ENCODE measurements around the gene NR1D2. TPM values are rescaled to one million over a fixed set of nuclear protein-coding genes. Genes with fewer than 3 reads are reported as not detected.
A peak's percentile ranks its signal among the peaks of the same experiment; 100 is the strongest.

Gene NR1D2
- total RNA-seq, 1 donor from 2014 or later = 20.7 TPM

GRCh38 chr3:23950293-23950692 lies 5.2 kb downstream of the NR1D2 start:
- TF ChIP-seq, protein P1, sequence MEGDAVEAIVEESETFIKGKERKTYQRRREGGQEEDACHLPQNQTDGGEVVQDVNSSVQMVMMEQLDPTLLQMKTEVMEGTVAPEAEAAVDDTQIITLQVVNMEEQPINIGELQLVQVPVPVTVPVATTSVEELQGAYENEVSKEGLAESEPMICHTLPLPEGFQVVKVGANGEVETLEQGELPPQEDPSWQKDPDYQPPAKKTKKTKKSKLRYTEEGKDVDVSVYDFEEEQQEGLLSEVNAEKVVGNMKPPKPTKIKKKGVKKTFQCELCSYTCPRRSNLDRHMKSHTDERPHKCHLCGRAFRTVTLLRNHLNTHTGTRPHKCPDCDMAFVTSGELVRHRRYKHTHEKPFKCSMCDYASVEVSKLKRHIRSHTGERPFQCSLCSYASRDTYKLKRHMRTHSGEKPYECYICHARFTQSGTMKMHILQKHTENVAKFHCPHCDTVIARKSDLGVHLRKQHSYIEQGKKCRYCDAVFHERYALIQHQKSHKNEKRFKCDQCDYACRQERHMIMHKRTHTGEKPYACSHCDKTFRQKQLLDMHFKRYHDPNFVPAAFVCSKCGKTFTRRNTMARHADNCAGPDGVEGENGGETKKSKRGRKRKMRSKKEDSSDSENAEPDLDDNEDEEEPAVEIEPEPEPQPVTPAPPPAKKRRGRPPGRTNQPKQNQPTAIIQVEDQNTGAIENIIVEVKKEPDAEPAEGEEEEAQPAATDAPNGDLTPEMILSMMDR (IDR thresholded peaks at IDR 0.05; ENCODE audit: insufficient read depth, low read depth, low read length) = no peak
- no peak for TF ChIP-seq EZH2 (IDR thresholded peaks at IDR 0.05; ENCODE audit: insufficient read depth, low read length)
- no peaks in the 10 kb centered on the region for H3K36me3 Mint-ChIP-seq (ENCODE audit: low read depth, unreplicated experiment)

DNA sequence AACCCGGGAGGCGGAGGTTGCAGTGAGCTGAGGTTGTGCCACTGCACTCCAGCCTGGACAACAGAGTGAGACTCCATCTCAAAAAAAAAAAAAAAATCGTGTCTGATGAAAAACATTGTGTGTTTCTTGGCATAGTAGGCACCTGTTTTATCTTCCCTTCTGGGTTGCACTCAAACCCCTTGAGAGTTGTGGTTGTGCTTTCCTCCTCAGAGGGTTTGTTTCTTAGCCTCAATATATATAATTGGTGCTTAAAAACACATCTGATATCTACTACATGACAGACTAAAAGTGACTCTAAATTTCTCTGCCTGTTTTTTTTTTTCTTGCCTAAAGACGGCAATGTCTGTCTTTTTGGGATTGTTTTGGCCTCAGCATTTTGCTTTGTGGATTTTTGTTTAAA lies 7.6 kb downstream of the NR1D2 start:
- H2AFZ ChIP-seq (ENCODE audit: low read depth, low read length) = no peak overlapping the region
- Mint-ChIP-seq H3K4me1 (ENCODE audit: low read depth, unreplicated experiment) (peaks cover 21% of the 10 kb centered on the region), H3K27me3 (ENCODE audit: low read depth, unreplicated experiment) (no peaks in the 10 kb centered on the region), H3K36me3 (ENCODE audit: low read depth, unreplicated experiment) (no peaks in the 10 kb centered on the region), H3K27ac (ENCODE audit: unreplicated experiment) (peak overlapping the region; percentile 9), H3K9me3 (ENCODE audit: unreplicated experiment) (no peaks in the 10 kb centered on the region), H3K4me3 (ENCODE audit: unreplicated experiment) (no peak overlapping the region)
- H3K9me3 ChIP-seq (ENCODE audit: insufficient read depth, low read depth, low read length) = no peaks in the 10 kb centered on the region
- FAIRE-seq = no peak
- H3K27me3 ChIP-seq (ENCODE audit: insufficient read depth, low read length) = no peaks in the 10 kb centered on the region
- H3K9ac ChIP-seq (ENCODE audit: low read length) = no peak overlapping the region
- peaks cover 65% of the 10 kb centered on the region for H4K20me1 ChIP-seq (ENCODE audit: insufficient read depth, low read length)
- no peak overlapping the region for H3K4me2 ChIP-seq (ENCODE audit: low read length)
- no peak overlapping the region for H3K4me3 ChIP-seq (ENCODE audit: insufficient read depth, low read depth, low read length)
- TF ChIP-seq, protein P1 (IDR thresholded peaks at IDR 0.05; ENCODE audit: insufficient read depth, low read depth, low read length) = no peak
- no peak for TF ChIP-seq EZH2 (IDR thresholded peaks at IDR 0.05; ENCODE audit: insufficient read depth, low read length)
- peaks cover 70% of the 10 kb centered on the region for H3K79me2 ChIP-seq (ENCODE audit: insufficient read depth, low read length)
- no peak overlapping the region for H3K27ac ChIP-seq (ENCODE audit: low read depth, low read length)
- peaks cover 5% of the 10 kb centered on the region for H3K36me3 ChIP-seq (ENCODE audit: insufficient read depth, low read length)
- no peak for DNase-seq (ENCODE audit: low read depth)
- H3K4me1 ChIP-seq (ENCODE audit: insufficient read depth, low read length) = peaks cover 4% of the 10 kb centered on the region

More at GRCh38 chr3:23950293-23950692, 5.2 kb downstream of the NR1D2 start:
- Histone ChIP-seq H3K4me3 (ENCODE audit: insufficient read depth, low read depth, low read length) (no peak overlapping the region), H2AFZ (ENCODE audit: low read depth, low read length) (no peak overlapping the region), H3K27ac (ENCODE audit: low read depth, low read length) (no peak overlapping the region), H3K9me3 (ENCODE audit: insufficient read depth, low read depth, low read length) (no peaks in the 10 kb centered on the region), H3K4me1 (ENCODE audit: insufficient read depth, low read length) (peaks cover 19% of the 10 kb centered on the region), H3K36me3 (ENCODE audit: insufficient read depth, low read length) (no peaks in the 10 kb centered on the region), H3K79me2 (ENCODE audit: insufficient read depth, low read length) (peaks cover 75% of the 10 kb centered on the region), H3K27me3 (ENCODE audit: insufficient read depth, low read length) (no peaks in the 10 kb centered on the region), H4K20me1 (ENCODE audit: insufficient read depth, low read length) (peaks cover 75% of the 10 kb centered on the region), H3K9ac (ENCODE audit: low read length) (no peak overlapping the region), H3K4me2 (ENCODE audit: low read length) (no peak overlapping the region)
- peaks cover 27% of the 10 kb centered on the region for H3K4me1 Mint-ChIP-seq (ENCODE audit: low read depth, unreplicated experiment)
- FAIRE-seq = no peak
- peak overlapping the region; percentile 66 for H3K4me3 Mint-ChIP-seq (ENCODE audit: unreplicated experiment)
- no peaks in the 10 kb centered on the region for H3K9me3 Mint-ChIP-seq (ENCODE audit: unreplicated experiment)
- H3K27me3 Mint-ChIP-seq (ENCODE audit: low read depth, unreplicated experiment) = no peaks in the 10 kb centered on the region
- no peak for DNase-seq (ENCODE audit: low read depth)
- peak overlapping the region; percentile 28 for H3K27ac Mint-ChIP-seq (ENCODE audit: unreplicated experiment)

DNA sequence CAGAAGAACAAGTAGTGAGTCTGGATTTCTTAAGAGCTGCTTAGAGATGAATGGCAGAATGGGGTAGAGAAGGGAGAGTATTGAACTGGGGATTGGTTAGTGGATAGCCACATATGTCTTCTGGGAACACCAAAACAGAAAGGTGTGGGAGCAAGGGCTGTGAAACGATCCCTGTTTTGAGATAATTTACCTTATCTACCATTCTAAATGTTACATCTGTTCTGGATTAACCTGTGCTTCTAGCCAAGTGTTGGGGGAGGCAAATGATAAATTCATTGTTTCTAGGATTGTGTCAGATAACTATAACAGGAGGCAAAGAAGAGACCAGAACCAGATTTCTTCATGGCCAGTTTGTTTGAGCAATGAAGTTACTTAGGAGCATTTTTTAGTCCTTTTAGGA lies 8.4 kb downstream of the NR1D2 start:
- Histone ChIP-seq H3K4me1 (ENCODE audit: insufficient read depth, low read length) (no peaks in the 10 kb centered on the region), H3K79me2 (ENCODE audit: insufficient read depth, low read length) (peaks cover 61% of the 10 kb centered on the region), H3K36me3 (ENCODE audit: insufficient read depth, low read length) (peaks cover 5% of the 10 kb centered on the region), H3K9me3 (ENCODE audit: insufficient read depth, low read depth, low read length) (no peaks in the 10 kb centered on the region), H2AFZ (ENCODE audit: low read depth, low read length) (no peak overlapping the region), H3K27ac (ENCODE audit: low read depth, low read length) (no peak overlapping the region), H4K20me1 (ENCODE audit: insufficient read depth, low read length) (peaks cover 62% of the 10 kb centered on the region), H3K9ac (ENCODE audit: low read length) (no peak overlapping the region), H3K4me3 (ENCODE audit: insufficient read depth, low read depth, low read length) (no peak overlapping the region), H3K4me2 (ENCODE audit: low read length) (no peak overlapping the region), H3K27me3 (ENCODE audit: insufficient read depth, low read length) (no peaks in the 10 kb centered on the region)
- Mint-ChIP-seq H3K36me3 (ENCODE audit: low read depth, unreplicated experiment) (no peaks in the 10 kb centered on the region), H3K4me1 (ENCODE audit: low read depth, unreplicated experiment) (peaks cover 21% of the 10 kb centered on the region), H3K9me3 (ENCODE audit: unreplicated experiment) (no peaks in the 10 kb centered on the region), H3K27me3 (ENCODE audit: low read depth, unreplicated experiment) (no peaks in the 10 kb centered on the region), H3K27ac (ENCODE audit: unreplicated experiment) (no peak overlapping the region), H3K4me3 (ENCODE audit: unreplicated experiment) (no peak overlapping the region)
- DNase-seq (ENCODE audit: low read depth) (no peak), FAIRE-seq (no peak)
- no peak for TF ChIP-seq EZH2 (IDR thresholded peaks at IDR 0.05; ENCODE audit: insufficient read depth, low read length)
- TF ChIP-seq, protein P1 (IDR thresholded peaks at IDR 0.05; ENCODE audit: insufficient read depth, low read depth, low read length) = no peak
